ENCODE data around the gene CCNY. TPM values are rescaled to one million over a fixed set of nuclear protein-coding genes. Genes with fewer than 3 reads are reported as not detected.

Gene CCNY
- total RNA-seq, 1 experiment from 2014 or later = 53.3 TPM

DNA sequence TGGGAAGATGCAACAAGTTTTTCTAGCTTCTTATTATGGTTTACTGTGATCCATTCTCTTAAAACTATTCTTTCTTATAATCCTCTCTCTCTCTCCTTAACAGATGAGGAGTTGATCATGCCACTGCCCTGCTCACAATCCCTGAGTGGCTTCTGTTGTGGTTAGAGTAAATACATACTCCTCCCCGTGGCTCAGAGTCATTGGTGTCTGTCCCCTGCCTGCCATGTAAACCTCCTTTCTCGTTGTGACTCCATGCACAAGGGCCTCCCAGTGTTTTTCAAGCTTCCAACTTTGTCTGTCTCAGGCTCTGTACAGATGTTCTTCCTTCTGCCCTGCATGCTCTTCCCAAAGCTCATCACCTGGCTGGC, 20.4 kb downstream of the CCNY start:
- ATAC-seq = no peak
- Mint-ChIP-seq H3K36me3 (no peaks in the 10 kb centered on the region), H3K27me3 (ENCODE audit: low read depth) (no peaks in the 10 kb centered on the region), H3K27ac (no peak overlapping the region), H3K4me1 (peaks cover 23% of the 10 kb centered on the region), H3K9me3 (no peaks in the 10 kb centered on the region), H3K4me3 (no peak overlapping the region)
- no peak for DNase-seq (ENCODE audit: low spot score)
- ChIA-PET CTCF (no interaction called here), POLR2A (no interaction called here)
- TF ChIP-seq OVOL2 (CRISPR knock-in tag; IDR thresholded peaks at IDR 0.05; ENCODE audit: borderline replicate concordance) = no peak

- ChIA-PET POLR2A (no interaction called here), CTCF (no interaction called here)
- Mint-ChIP-seq H3K4me1 (peaks cover 24% of the 10 kb centered on the region), H3K4me3 (no peak overlapping the region), H3K9me3 (no peaks in the 10 kb centered on the region), H3K36me3 (no peaks in the 10 kb centered on the region), H3K27ac (no peak overlapping the region), H3K27me3 (ENCODE audit: low read depth) (no peaks in the 10 kb centered on the region)
- no peak for DNase-seq (ENCODE audit: low spot score)
- TF ChIP-seq AFF4 (CRISPR knock-in tag; IDR thresholded peaks at IDR 0.05; ENCODE audit: borderline replicate concordance) (no peak), ZNF121 (CRISPR knock-in tag; IDR thresholded peaks at IDR 0.05) (no peak), ATF1 (CRISPR knock-in tag; IDR thresholded peaks at IDR 0.05) (no peak), SOX15 (CRISPR knock-in tag; IDR thresholded peaks at IDR 0.05) (no peak), ZNF416 (CRISPR knock-in tag; IDR thresholded peaks at IDR 0.05) (no peak), TCF7 (CRISPR knock-in tag; IDR thresholded peaks at IDR 0.05; ENCODE audit: low read depth) (no peak), ZNF671 (CRISPR knock-in tag; IDR thresholded peaks at IDR 0.05) (no peak), USF2 (CRISPR knock-in tag; IDR thresholded peaks at IDR 0.05) (no peak), RORB (CRISPR knock-in tag; IDR thresholded peaks at IDR 0.05) (no peak), NR2C2 (CRISPR knock-in tag; IDR thresholded peaks at IDR 0.05) (no peak), E2F5 (CRISPR knock-in tag; IDR thresholded peaks at IDR 0.05) (no peak), MXD4 (CRISPR knock-in tag; IDR thresholded peaks at IDR 0.05; ENCODE audit: borderline replicate concordance) (no peak), CTCF (IDR thresholded peaks at IDR 0.05) (no peak)
- TF ChIP-seq, protein P1, sequence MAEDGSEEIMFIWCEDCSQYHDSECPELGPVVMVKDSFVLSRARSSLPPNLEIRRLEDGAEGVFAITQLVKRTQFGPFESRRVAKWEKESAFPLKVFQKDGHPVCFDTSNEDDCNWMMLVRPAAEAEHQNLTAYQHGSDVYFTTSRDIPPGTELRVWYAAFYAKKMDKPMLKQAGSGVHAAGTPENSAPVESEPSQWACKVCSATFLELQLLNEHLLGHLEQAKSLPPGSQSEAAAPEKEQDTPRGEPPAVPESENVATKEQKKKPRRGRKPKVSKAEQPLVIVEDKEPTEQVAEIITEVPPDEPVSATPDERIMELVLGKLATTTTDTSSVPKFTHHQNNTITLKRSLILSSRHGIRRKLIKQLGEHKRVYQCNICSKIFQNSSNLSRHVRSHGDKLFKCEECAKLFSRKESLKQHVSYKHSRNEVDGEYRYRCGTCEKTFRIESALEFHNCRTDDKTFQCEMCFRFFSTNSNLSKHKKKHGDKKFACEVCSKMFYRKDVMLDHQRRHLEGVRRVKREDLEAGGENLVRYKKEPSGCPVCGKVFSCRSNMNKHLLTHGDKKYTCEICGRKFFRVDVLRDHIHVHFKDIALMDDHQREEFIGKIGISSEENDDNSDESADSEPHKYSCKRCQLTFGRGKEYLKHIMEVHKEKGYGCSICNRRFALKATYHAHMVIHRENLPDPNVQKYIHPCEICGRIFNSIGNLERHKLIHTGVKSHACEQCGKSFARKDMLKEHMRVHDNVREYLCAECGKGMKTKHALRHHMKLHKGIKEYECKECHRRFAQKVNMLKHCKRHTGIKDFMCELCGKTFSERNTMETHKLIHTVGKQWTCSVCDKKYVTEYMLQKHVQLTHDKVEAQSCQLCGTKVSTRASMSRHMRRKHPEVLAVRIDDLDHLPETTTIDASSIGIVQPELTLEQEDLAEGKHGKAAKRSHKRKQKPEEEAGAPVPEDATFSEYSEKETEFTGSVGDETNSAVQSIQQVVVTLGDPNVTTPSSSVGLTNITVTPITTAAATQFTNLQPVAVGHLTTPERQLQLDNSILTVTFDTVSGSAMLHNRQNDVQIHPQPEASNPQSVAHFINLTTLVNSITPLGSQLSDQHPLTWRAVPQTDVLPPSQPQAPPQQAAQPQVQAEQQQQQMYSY (CRISPR knock-in tag; IDR thresholded peaks at IDR 0.05) = no peak
- TF ChIP-seq, protein P2, sequence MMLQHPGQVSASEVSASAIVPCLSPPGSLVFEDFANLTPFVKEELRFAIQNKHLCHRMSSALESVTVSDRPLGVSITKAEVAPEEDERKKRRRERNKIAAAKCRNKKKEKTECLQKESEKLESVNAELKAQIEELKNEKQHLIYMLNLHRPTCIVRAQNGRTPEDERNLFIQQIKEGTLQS (CRISPR knock-in tag; conservative IDR thresholded peaks at IDR 0.05) = no peak
- TF ChIP-seq, protein P3, sequence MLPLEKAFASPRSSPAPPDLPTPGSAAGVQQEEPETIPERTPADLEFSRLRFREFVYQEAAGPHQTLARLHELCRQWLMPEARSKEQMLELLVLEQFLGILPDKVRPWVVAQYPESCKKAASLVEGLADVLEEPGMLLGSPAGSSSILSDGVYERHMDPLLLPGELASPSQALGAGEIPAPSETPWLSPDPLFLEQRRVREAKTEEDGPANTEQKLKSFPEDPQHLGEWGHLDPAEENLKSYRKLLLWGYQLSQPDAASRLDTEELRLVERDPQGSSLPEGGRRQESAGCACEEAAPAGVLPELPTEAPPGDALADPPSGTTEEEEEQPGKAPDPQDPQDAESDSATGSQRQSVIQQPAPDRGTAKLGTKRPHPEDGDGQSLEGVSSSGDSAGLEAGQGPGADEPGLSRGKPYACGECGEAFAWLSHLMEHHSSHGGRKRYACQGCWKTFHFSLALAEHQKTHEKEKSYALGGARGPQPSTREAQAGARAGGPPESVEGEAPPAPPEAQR (CRISPR knock-in tag; IDR thresholded peaks at IDR 0.05) = no peak
- TF ChIP-seq, protein P4, sequence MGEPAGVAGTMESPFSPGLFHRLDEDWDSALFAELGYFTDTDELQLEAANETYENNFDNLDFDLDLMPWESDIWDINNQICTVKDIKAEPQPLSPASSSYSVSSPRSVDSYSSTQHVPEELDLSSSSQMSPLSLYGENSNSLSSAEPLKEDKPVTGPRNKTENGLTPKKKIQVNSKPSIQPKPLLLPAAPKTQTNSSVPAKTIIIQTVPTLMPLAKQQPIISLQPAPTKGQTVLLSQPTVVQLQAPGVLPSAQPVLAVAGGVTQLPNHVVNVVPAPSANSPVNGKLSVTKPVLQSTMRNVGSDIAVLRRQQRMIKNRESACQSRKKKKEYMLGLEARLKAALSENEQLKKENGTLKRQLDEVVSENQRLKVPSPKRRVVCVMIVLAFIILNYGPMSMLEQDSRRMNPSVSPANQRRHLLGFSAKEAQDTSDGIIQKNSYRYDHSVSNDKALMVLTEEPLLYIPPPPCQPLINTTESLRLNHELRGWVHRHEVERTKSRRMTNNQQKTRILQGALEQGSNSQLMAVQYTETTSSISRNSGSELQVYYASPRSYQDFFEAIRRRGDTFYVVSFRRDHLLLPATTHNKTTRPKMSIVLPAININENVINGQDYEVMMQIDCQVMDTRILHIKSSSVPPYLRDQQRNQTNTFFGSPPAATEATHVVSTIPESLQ (CRISPR knock-in tag; IDR thresholded peaks at IDR 0.05) = no peak
- TF ChIP-seq, protein P5, sequence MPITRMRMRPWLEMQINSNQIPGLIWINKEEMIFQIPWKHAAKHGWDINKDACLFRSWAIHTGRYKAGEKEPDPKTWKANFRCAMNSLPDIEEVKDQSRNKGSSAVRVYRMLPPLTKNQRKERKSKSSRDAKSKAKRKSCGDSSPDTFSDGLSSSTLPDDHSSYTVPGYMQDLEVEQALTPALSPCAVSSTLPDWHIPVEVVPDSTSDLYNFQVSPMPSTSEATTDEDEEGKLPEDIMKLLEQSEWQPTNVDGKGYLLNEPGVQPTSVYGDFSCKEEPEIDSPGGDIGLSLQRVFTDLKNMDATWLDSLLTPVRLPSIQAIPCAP (CRISPR knock-in tag; IDR thresholded peaks at IDR 0.05) = no peak
- ATAC-seq = no peak
Measured at GRCh38 chr10:35359056-35359455, 22.7 kb downstream of the CCNY start.

All from WTC11 (cell line).